Measurements from ENCODE around the gene BIVM.

Gene BIVM

DNA sequence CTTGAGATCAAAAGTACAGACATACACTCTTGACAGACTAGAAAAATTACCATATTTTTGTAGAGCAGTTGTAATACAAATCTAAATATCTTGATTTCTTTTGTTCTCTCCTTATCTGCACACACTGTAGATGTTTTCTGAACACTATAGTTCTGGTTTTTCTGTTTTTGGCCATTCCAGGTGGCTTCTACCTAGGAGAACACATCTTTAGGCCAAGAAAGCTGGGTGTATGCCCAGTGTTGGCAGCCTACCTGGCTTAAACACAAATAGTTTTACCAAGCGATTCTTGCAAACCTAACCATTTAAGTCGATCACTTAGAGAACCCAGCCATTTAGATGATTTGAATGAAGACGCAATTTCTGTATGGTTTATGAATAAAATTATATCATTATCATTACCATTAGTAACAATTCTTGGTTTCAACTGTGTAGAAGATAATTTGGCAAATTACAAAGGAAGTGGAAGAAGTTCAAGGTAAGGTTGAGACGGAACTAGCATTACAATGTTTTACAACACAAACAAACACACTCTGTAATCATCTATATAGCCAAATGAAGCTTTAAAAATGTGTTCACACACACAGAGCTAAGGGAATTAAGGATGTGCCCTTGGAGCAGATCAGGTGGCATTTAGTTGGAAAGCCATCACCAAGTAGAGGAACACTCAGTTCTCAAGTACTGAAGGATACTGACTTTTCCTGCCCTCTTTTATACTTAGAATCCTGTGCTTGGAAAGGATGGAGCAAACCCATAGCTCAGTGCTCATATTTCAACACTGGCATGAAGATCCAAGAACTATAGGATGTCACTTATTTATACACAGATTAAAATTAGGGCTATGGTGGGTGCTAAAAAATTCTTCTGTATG lies 83.1 kb downstream of the BIVM start:
- DNase-seq (ENCODE audit: low read depth, low spot score): no peak
- no peak overlapping the region for H3K4me3 ChIP-seq (ENCODE audit: low read depth, low read length)
- in situ Hi-C loops (cut with HindIII; ENCODE audit: low sequenced_read_pairs): no loop called here
- TF ChIP-seq, protein P1, sequence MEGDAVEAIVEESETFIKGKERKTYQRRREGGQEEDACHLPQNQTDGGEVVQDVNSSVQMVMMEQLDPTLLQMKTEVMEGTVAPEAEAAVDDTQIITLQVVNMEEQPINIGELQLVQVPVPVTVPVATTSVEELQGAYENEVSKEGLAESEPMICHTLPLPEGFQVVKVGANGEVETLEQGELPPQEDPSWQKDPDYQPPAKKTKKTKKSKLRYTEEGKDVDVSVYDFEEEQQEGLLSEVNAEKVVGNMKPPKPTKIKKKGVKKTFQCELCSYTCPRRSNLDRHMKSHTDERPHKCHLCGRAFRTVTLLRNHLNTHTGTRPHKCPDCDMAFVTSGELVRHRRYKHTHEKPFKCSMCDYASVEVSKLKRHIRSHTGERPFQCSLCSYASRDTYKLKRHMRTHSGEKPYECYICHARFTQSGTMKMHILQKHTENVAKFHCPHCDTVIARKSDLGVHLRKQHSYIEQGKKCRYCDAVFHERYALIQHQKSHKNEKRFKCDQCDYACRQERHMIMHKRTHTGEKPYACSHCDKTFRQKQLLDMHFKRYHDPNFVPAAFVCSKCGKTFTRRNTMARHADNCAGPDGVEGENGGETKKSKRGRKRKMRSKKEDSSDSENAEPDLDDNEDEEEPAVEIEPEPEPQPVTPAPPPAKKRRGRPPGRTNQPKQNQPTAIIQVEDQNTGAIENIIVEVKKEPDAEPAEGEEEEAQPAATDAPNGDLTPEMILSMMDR (IDR thresholded peaks at IDR 0.05; ENCODE audit: low read depth, low read length): no peak

Measured in astrocyte of the spinal cord (primary cell).